GM23338 (cell line): Measurements from ENCODE around the gene GNB1.

Experiments
- EZH2 ChIP-seq: fragments of 200-600 bp; sonication (generic); IDR thresholded peaks from one replicate; pipeline ENCODE4 v1.8.0; 2017; ENCODE audit warnings: antibody characterized with exemption, mild to moderate bottlenecking, low read depth; ENCODE audit not compliant: unreplicated experiment
- EZH2phosphoT487 ChIP-seq: fragments of 200-600 bp; sonication (generic); IDR thresholded peaks from one replicate; pipeline ENCODE4 v1.8.1; 2018; ENCODE audit warnings: antibody characterized with exemption; ENCODE audit not compliant: unreplicated experiment
- POLR2AphosphoS5 ChIP-seq: IDR thresholded peaks from 2 replicates; pipeline ENCODE4 v1.6.1; 2016; ENCODE audit warnings: antibody characterized with exemption, low read depth
- REST ChIP-seq: IDR thresholded peaks from one replicate; pipeline ENCODE4 v1.6.1; 2018; ENCODE audit warnings: antibody characterized with exemption; ENCODE audit not compliant: unreplicated experiment
- TF ChIP-seq, protein P1 (sequence below), 2 experiments: fragments of 200-600 bp in 1 of 2; sonication (generic) in 1 of 2; conservative IDR thresholded peaks; 2 replicates each; pipeline versions ENCODE4 v1.5.1 to v1.6.1; 2016 to 2017; ENCODE audit warnings: antibody characterized with exemption in 2 of 2, low read depth in 2 of 2, mild to moderate bottlenecking in 2 of 2, moderate library complexity in 1 of 2

- TF ChIP-seq EZH2phosphoT487: no peak
- TF ChIP-seq, protein P1, sequence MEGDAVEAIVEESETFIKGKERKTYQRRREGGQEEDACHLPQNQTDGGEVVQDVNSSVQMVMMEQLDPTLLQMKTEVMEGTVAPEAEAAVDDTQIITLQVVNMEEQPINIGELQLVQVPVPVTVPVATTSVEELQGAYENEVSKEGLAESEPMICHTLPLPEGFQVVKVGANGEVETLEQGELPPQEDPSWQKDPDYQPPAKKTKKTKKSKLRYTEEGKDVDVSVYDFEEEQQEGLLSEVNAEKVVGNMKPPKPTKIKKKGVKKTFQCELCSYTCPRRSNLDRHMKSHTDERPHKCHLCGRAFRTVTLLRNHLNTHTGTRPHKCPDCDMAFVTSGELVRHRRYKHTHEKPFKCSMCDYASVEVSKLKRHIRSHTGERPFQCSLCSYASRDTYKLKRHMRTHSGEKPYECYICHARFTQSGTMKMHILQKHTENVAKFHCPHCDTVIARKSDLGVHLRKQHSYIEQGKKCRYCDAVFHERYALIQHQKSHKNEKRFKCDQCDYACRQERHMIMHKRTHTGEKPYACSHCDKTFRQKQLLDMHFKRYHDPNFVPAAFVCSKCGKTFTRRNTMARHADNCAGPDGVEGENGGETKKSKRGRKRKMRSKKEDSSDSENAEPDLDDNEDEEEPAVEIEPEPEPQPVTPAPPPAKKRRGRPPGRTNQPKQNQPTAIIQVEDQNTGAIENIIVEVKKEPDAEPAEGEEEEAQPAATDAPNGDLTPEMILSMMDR (conservative IDR thresholded peaks at IDR 0.05; ENCODE audit: low read depth in 2 of 2): no peak
- no peak for TF ChIP-seq EZH2
- no peak for TF ChIP-seq REST
- no peak for TF ChIP-seq POLR2AphosphoS5
Measured at GRCh38 chr1:1752190-1752589, 138.7 kb downstream of the GNB1 start.
